ENCODE results near the gene GRPEL2. TPM values are rescaled to one million over a fixed set of nuclear protein-coding genes. Genes with fewer than 3 reads are reported as not detected.

Gene GRPEL2
- total RNA-seq, 1 experiment from 2014 or later = 47.3 TPM

- peaks cover 3% of the 10 kb centered on the region for H3K23me2 ChIP-seq (ENCODE audit: insufficient read length, low read depth, low read length, poor library complexity, severe bottlenecking)
- H3K4me2 ChIP-seq (ENCODE audit: insufficient read depth, insufficient read length, low read length) = no peak overlapping the region
- H3K4me1 Mint-ChIP-seq = peaks cover 6 to 11% of the 10 kb centered on the region in 2 experiments
Measured at GRCh38 chr5:149319174-149319573, 26.1 kb upstream of the GRPEL2 start.

More at GRCh38 chr5:149319174-149319573, 26.1 kb upstream of the GRPEL2 start:
- Histone ChIP-seq H4K91ac (ENCODE audit: insufficient read length, low read depth, low read length) (no peak overlapping the region), H4K20me1 (ENCODE audit: control insufficient read depth, insufficient read depth, insufficient read length) (no peaks in the 10 kb centered on the region), H2AK5ac (ENCODE audit: insufficient read length, low read length) (no peak overlapping the region), H4K8ac (replicated peaks; ENCODE audit: insufficient read length, low read depth, low read length) (no peak overlapping the region), H3K14ac (ENCODE audit: insufficient read depth, low read length) (no peak overlapping the region), H3K9ac (ENCODE audit: extremely low read depth, insufficient read length, low read length) (no peak overlapping the region), H3K79me2 (ENCODE audit: insufficient read depth, low read length) (no peaks in the 10 kb centered on the region), H3T11ph (ENCODE audit: low read length) (no peak overlapping the region), H2BK120ac (ENCODE audit: low read depth, low read length, poor library complexity, severe bottlenecking) (no peak overlapping the region), H2AFZ (ENCODE audit: low read length) (no peak overlapping the region), H3K79me1 (ENCODE audit: insufficient read depth, low read depth, low read length, poor library complexity, severe bottlenecking) (no peaks in the 10 kb centered on the region), H3K4me1 (ENCODE audit: insufficient read depth, low read length) (no peaks in the 10 kb centered on the region), H3K9me3 (ENCODE audit: control insufficient read depth, low read depth, low read length) (no peaks in the 10 kb centered on the region), H3K56ac (ENCODE audit: insufficient read length, low read depth, low read length) (no peak overlapping the region), H2BK20ac (ENCODE audit: low read depth, low read length, poor library complexity, severe bottlenecking) (no peak overlapping the region), H2BK15ac (ENCODE audit: low read depth, low read length) (no peak overlapping the region), H3K27me3 (ENCODE audit: insufficient read depth, low read length) (no peaks in the 10 kb centered on the region), H3K4ac (ENCODE audit: low read depth, low read length) (no peak overlapping the region), H4K5ac (ENCODE audit: insufficient read length, low read depth, low read length) (no peak overlapping the region), H3K23ac (ENCODE audit: insufficient read length, low read depth, low read length) (no peak overlapping the region), H3K18ac (ENCODE audit: insufficient read length, low read depth, low read length) (no peak overlapping the region), H3K27ac (ENCODE audit: insufficient read length, low read depth, low read length) (no peak overlapping the region), H2BK5ac (ENCODE audit: insufficient read length, low read length) (no peak overlapping the region), H2BK12ac (ENCODE audit: insufficient read length, low read depth, low read length) (no peak overlapping the region)
- Mint-ChIP-seq H3K9me3 (no peaks in the 10 kb centered on the region), H3K27ac (no peak overlapping the region), H3K36me3 (ENCODE audit: insufficient read depth in 1 of 3, low read depth in 3 of 3) (no peaks in the 10 kb centered on the region), H3K27me3 (ENCODE audit: low read depth) (no peaks in the 10 kb centered on the region; the same call in 1 of the 2 replicates), H3K4me3 (no peak overlapping the region)
- no peak for TF ChIP-seq CTCF (conservative IDR thresholded peaks at IDR 0.05)
- DNase-seq = no peak
- WGBS (ENCODE audit: extremely low coverage, insufficient read length, low lambda C conversion rate) = no CpG with 5 or more reads among the region's 3 CpGs

Data from H9 (cell line).